ENCODE data around the gene LRP1B.

GRCh38 chr2:141062031-141062430 is 1068.8 kb downstream of the LRP1B start:
- TF ChIP-seq CTCF (IDR thresholded peaks at IDR 0.05) (no peak), POLR2A (IDR thresholded peaks at IDR 0.05) (no peak)

Measured in breast epithelium (tissue), 3 donors.